ENCODE data around the gene TBL1XR1.
A peak's percentile ranks its signal among the peaks of the same experiment; 100 is the strongest.

TBL1XR1 gene

DNA sequence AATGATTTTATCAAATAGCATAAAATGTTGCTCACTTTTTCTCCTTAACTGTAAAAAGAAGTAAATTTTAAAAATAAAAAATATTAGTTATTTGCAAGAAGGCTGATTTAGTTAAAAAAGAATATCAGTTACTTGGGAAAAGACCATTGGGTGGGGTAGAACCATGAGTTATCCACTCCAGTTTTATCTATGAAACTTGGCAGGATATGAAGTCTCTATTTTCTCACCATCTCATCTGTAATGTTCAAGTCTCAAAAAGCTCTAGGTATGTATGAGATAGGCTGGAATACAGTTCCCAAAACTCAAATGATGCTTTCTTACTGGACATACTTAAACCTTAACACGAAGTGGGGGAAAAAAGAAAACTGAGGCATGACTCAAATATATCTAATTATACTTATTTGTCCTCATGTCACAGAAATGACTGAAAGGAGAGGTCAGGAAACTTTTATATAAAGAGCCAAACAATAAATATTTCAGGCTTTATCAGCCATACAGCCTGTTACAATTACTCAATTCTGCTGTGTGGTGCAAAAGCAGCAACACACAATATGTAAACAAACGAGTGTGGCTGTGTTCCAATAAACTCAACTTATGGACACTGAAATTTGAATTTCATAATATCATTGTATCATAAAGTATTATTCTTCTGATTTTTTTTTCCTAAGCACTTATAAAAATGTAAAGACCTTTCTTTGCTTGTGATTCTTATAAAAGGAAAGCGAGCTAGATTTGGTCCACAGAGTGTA, 131.8 kb downstream of the TBL1XR1 start:
- TF ChIP-seq CTCF (IDR thresholded peaks at IDR 0.05; ENCODE audit: insufficient read depth, missing control alignments) = no peak
- DNase-seq (ENCODE audit: insufficient read length, low spot score) (no peak), FAIRE-seq (no peak)

- no peak for DNase-seq (ENCODE audit: insufficient read length, low spot score)
- no peak for FAIRE-seq
- no peak for TF ChIP-seq CTCF (IDR thresholded peaks at IDR 0.05; ENCODE audit: insufficient read depth, missing control alignments)
Measured at GRCh38 chr3:177062052-177062732, 135.1 kb downstream of the TBL1XR1 start.

- TF ChIP-seq CTCF (IDR thresholded peaks at IDR 0.05; ENCODE audit: insufficient read depth, missing control alignments) = no peak
- FAIRE-seq (no peak), DNase-seq (ENCODE audit: insufficient read length, low spot score) (no peak)
Measured at GRCh38 chr3:177061369-177061768, 135.9 kb downstream of the TBL1XR1 start.

DNA sequence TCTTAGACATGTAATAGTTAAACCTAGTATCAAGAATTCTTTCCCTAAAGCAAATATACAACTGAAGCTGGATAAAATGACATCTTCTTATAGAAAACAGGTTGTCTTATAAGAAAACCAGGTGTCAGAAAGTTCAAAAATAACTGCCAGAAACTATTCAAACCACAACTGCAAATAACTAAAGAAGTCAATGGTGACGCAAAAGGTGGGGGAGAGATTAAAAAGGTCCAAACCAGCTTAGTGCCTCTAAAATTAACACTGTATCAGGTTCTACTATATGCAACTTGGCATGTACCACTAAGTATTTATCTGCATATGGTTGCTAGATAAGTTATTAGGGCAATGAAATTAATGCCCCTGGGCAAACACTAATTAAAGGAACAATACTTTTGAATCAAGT, 136.8 kb downstream of the TBL1XR1 start:
- FAIRE-seq = peak; percentile 44
- no peak for TF ChIP-seq CTCF (IDR thresholded peaks at IDR 0.05; ENCODE audit: insufficient read depth, missing control alignments)
- DNase-seq (ENCODE audit: insufficient read length, low spot score) = no peak

GRCh38 chr3:177058648-177059047, 138.6 kb downstream of the TBL1XR1 start:
- FAIRE-seq = no peak

GRCh38 chr3:177057768-177058167, 139.5 kb downstream of the TBL1XR1 start:
- no peak for DNase-seq (ENCODE audit: insufficient read length, low spot score)
- no peak for TF ChIP-seq CTCF (IDR thresholded peaks at IDR 0.05; ENCODE audit: insufficient read depth, missing control alignments)
- FAIRE-seq = no peak

More at GRCh38 chr3:177058648-177059047, 138.6 kb downstream of the TBL1XR1 start:
- no peak for TF ChIP-seq CTCF (IDR thresholded peaks at IDR 0.05; ENCODE audit: insufficient read depth, missing control alignments)
- DNase-seq (ENCODE audit: insufficient read length, low spot score) = no peak

GRCh38 chr3:177056927-177057326, 140.4 kb downstream of the TBL1XR1 start:
- no peak for TF ChIP-seq CTCF (IDR thresholded peaks at IDR 0.05; ENCODE audit: insufficient read depth, missing control alignments)
- FAIRE-seq = no peak

More at GRCh38 chr3:177056927-177057326, 140.4 kb downstream of the TBL1XR1 start:
- no peak for DNase-seq (ENCODE audit: insufficient read length, low spot score)
